ENCODE data around the gene AKAP6.
"Not testable (repeated sequence)": the region's sequence is repeated elsewhere in the genome, so short reads cannot be mapped to it uniquely, and the experiment has no call there.

AKAP6 gene

DNA sequence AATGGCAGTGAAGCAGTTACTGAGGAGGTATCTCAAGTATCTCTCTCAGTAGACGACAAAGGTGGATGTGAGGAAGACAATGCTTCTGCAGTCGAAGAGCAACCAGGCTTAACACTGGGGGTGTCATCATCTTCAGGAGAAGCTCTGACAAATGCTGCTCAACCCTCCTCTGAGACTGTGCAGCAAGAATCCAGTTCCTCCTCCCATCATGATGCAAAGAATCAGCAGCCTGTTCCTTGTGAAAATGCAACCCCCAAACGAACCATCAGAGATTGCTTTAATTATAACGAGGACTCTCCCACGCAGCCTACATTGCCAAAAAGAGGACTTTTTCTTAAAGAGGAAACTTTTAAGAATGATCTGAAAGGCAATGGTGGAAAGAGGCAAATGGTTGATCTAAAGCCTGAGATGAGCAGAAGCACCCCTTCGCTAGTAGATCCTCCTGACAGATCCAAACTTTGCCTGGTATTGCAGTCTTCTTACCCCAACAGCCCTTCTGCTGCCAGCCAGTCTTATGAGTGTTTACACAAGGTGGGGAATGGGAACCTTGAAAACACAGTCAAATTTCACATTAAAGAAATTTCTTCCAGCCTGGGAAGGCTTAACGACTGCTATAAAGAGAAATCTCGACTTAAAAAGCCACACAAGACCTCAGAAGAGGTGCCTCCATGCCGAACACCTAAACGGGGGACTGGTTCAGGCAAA lies 216.6 kb downstream of the AKAP6 start:
- no peak for DNase-seq

DNA sequence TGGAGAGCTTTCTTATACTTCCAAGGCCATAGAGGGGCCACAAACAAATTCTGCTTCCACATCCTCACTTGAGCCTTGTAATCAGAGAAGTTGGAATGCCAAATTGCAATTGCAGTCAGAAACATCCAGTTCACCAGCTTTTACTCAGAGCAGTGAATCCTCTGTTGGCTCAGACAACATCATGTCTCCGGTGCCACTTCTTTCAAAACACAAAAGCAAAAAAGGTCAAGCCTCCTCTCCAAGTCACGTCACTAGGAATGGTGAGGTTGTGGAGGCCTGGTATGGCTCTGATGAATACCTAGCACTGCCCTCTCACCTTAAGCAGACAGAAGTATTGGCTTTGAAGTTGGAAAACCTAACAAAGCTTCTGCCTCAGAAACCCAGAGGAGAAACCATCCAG lies 217.1 kb downstream of the AKAP6 start:
- no peak for DNase-seq

DNA sequence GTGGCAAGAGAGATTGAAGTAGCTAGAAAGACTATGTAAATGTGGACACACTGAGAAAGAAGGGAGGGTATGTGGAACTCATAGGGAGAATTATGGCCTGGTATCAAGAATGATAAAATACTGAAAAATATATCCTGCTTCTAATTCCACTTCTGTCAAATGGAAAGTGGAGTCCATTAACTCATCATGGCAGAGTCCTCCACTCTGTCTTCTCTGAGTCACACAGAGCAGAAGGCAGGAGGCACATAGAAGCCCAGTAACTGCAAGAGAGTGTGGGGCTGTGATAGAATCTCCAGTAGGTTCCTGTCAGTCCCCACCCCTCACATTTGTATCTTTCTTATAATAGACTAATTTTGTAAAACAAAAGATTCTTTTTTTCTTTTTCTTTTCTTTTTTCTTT lies 223.7 kb downstream of the AKAP6 start:
- no peak for DNase-seq

DNA sequence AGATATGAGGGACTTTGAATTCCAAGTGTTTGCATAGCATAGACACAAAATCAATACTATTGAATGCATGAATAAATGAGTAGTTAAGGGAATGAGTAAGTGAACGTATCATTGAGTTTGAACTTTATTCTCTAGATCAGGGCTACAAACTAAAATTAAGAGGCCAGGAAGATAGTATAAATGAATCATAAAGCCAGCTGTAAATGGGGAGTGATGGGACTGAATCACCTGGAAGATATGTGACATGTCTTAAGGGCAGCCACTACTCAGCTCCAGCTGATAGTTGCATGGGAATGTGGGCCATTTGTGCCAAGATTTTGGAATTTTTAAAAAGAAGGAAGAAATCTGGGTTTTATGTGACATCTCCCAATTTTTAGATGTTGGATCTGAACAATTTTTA lies 229.9 kb downstream of the AKAP6 start:
- DNase-seq: no peak

DNA sequence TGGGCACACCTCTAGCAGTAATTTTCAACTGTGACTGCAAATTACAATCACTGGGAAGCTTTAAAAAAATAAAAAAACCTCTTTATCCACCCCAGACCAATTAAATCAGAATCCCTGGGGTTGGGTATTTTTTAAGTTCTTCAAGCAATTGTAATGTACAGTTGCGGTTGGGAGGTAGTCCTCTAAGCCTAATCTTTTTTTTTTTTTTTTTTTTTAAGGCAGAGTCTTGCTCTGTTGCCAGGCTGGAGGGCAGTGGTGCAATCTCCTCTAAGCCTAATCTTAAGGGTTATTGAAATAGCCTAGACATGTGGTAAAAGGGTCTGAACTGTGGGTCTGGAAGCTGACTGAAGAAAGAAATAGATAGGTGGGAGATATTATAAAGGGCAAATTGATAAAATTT lies 230.5 kb downstream of the AKAP6 start:
- DNase-seq: no peak

DNA sequence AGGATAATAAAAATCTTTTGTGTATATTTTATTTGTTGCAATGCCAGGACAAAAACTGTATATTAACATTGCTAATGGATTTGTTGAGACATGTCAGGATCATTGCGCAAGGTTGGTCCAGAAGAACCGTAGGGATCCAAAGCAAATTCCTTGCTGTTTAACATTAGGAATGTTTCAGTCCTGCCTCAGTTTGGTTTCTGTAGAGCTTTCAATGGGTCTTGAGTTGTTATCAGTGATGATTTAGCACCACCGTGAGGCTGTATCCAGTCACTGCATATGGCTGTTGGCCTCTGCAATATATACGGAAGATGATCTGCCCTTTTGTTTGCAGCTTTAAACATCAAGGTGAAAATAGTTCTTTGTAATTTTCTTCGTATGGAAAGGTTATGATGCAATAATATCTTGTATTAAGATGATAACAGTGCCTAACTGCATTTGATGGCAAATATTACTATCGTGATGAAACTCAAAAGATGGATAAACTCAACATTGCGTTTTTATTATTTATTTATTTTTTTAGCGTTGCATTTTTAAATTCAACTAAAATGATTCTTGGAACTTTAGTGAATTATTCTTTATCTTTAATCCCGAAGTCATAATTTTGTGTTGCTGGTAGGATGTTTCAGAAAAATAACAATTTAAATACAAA lies 231.2 kb downstream of the AKAP6 start:
- peak; percentile 34 for DNase-seq

DNA sequence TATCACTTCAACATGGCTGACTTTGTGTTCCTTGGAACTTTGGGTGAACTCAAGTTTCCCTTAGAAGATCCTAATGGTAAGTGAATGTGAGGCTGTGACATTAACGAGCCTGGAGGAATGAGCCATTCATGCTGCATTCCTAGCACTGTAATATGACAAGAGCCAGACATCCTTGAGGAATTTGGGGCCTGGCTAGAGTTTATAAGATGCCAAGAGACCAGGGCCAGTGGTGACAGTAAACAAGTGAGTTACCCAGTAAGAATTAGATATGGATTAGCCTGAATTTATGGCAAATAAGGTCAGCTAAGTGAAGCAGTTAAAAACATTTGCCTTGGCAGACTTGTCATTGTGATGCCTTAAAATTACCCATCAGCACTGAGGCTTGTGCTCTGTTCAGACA lies 232.4 kb downstream of the AKAP6 start:
- DNase-seq: no peak

DNA sequence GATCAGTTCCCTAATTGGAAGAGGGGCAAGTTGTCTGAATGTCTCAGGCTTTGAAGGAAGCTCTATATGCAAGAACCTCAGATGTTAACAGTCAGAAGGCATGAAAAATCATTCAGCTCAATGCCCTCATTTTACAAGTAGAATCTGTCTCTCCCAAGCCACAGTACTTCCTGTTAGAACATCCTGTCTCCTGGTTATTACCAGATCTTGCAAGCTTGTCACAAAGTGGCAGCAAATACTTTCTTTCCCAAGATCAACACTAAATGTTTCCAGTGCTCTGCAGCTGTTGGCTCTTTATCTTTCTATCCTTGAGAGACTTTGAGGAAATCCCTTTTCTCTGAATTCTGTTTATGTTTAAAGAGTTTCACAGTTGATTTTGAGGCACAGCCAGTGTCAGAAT lies 235.5 kb downstream of the AKAP6 start:
- no peak for DNase-seq

DNA sequence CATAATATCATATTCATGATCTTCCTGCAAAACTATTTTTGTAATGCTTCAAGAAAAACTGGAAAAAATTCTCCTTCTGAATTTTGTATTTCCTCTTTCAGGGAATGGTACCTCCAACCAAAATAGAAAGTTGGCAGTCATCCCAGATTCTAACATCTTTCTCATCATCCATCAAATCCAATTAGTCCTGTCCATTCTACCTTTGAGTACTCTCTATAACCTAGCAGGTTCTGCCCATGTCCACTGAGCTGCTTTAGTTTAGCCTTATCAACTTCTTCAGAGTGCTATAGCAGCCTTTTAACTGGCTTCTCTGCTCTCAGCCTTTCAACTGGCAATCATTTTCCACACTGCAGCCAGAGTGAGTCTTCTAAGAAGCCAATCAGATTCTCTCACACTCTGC lies 236.2 kb downstream of the AKAP6 start:
- no peak for DNase-seq

DNA sequence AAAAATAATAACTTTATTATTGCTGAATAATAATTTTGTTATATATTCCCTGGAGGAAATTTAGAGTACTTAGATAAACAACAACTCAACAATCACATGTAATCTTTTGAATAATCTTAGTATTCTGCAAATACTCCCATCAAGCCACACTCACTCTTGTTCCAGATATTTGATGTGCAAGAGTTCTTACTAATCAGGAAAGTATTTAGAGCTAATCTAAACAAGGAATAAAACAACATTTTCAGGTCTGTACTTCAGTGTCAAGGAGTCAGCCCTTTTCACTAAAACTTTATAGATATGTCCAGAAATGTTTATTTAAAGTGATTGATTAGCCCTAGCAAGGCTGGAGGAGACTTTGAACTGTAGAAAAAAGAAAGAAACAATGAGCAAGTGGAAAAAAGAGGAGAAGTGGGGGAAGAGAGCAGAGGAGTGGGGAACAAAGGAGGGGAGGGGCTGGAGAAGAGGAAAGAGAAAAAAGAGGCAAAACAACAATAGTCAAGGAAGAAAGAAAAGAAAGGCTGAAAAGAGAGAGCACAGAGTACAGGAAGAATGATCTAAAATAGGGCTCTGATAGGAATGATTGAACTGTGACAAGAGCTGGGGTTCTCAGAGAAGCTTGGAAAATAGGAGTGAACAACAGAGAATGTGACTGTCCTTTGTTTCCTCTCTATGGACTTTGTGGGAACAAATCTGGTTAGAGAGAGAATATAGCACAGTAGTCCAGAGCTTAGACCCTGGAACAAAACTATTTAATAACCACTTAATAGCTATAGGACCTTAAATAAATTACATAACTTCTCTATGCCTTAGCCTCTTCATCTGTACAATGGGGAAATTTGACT lies 238.7 kb downstream of the AKAP6 start:
- no peak for DNase-seq

DNA sequence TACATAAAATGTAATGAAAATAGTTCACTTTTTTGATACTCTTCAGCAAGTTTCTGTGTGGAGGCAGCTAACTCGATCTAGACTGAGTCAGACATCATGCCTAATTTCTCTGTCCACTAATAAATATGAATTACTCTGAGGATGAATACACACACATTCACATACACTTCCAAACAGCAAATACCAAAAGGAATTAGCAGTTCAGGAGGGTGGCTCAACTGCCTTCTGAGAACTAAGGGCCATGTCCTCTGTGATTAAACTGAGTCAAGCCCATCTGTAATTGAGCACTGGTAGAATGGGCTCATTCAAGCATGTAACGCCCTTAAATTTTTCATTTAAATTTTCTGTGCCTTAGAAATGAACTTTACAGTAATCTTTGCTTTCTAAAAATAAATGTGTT lies 242.5 kb downstream of the AKAP6 start:
- no peak for DNase-seq

DNA sequence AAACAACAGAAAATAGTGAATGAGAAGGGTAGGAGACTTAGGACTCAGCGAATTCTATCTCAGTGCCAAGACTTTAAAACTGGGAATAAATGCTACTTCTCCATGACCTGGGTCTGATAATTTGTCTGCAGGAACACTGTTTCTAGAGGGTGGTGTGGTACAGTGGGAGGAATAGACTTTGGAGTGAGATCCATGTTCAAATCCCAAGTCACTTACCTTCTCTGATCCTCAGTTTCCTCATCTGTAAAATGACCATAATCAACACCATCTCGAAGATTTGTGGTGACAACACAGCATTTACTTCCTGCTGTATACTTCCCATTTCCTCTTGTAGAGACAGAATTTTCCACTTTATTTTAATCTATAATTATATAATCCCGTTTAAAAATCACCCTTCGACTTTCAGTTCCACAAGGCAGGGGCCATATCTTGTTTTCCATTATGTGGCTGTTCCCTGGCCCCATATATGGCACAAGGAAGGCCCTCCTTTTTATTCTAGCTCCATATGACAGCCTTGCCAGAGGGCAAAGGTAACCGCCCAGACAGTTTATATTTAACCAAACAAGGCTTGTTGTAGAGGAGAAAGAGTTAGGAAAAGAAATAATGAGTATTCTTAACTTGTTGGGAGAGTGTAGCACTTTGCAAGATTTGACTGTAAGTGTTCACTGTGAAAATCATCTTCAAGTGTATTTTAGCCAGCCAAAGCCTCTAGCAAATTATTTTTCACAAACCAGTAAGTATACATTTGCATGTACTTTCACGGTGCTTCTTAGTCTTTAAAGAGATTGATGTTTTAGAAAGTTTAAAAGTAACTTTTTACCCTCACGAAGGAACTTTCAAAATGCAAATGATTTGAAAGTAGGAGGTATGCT lies 243.1 kb downstream of the AKAP6 start:
- peak; percentile 36 for DNase-seq

DNA sequence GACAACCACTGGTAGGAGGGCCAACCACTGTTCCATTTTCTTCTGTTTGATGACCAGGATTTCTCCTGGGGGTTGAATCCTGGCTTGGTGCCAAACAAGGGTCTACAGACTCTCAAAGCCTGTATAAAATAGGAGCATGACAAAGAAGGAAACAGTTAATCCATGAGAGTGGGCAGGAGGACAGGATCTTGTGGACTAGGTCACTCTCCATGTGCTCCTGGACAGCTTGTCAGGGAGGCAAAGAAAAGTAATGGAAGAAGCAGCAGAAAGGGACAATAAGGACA lies 243.7 kb downstream of the AKAP6 start:
- no peak for DNase-seq

DNA sequence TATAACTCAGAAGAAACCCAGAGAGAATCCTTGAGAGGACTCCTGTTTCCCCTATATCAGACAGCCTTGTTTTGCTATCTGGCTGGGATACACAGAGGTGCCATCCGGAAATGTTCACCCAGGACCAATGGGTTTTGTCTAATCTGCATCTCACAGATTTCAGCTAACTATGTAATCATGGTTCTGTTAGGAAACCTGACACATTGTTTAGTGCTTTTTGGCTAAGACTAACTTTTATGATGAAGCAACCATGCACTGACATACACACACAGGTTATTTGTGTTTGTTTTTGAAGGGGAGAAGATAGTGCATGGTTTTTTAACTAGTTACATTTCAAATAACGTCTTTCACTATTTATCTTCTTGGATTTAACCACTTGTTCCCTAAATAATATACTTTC lies 245.2 kb downstream of the AKAP6 start:
- no peak for DNase-seq

DNA sequence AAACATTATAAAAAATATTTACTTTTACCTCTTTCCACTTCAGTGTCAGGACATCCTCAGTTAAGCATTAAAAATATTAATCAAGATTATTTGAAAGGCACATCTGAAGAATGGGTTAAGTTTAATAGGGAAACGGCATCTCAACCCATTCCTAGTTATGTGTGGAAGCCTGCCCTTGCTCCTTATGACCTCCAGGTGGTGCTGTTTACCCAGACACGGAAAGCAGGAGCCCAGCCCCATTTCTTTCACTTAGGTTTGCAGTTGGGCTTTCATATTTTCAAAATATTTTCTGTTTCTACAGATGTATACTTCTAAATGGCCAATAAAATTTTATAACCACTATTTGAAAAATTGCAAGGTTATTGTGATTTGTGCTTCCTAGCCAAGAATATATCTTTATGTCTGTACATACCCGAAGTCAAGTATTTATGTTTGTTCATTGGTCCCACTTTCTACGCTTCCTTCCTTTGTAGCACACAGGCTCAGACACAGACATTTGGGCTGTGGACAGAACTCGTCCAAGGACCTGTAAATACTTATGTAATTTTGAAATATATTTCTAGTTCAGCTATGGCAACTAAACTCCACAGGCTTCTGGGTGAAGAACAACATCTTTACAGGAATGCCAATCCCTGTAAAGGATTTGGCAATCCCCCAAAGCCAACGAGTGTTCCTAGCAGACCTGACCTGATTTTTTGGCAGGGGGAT lies 247.1 kb downstream of the AKAP6 start:
- peak; percentile 29 for DNase-seq

DNA sequence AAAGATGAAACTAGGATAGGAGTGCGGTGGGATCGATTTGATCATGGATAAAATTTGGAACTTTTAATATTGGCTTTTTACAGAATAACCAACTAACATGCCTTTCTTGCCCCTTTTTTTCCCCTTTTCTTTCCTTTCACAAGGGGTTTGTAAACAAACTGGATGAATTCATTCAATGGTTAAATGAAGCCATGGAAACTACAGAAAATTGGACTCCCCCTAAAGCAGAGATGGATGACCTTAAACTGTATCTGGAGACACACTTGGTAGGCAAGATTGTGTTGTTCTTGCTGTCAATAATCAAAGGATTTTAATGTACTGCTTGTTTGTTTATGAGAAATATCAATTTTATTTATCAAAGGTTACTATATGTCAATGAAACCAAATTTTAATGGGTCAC lies 247.9 kb downstream of the AKAP6 start:
- no peak for DNase-seq

DNA sequence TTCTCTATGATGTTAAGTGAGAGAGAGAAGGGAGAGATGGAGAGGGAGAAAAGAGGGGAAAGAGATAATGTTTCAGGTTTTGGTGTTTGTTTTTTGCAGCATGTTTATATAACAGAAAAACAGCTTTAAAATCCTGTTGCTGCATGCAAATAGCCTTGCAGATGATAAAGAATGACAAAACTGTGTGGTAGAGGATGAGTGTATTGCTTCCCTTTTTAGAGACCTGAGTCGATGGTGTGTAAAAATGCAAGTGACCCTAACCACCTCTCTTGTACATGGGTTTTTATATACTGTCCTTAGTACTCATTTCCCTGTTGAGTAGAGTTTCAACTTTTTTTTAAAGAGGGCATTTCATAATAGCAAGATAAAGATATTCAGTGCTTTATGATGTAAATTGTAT lies 249.1 kb downstream of the AKAP6 start:
- DNase-seq: peak; percentile 11

DNA sequence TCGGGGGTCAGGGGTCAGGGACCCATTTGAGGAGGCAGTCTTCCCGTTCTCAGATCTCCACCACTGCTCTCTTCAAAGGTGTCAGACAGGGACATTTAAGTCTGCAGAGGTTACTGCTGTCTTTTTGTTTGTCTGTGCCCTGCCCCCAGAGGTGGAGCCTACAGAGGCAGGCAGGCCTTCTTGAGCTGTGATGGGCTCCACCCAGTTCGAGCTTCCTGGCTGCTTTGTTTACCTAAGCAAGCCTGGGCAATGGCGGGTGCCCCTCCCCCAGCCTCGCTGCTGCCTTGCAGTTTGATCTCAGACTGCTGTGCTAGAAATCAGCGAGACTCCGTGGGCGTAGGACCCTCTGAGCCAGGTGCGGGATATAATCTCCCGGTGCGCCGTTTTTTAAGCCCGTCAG lies 254.3 kb downstream of the AKAP6 start:
- DNase-seq: not testable (repeated sequence)

DNA sequence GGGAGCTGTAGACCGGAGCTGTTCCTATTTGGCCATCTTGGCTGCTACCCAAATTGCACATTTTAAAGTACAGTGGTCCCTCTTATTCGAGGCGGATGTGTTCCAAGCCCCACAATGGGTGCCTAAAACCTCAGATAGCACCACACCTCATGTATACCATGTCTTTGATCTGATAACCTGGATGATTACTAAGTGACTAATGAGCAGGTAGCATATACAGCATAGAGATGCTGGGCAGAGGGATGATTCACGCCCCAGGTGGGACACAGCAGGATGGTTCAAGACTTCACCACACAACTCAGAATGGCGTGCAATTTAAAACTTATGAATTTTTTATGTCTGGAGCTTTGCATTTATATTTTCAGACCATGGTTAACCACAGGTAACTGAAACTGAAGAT lies 255.0 kb downstream of the AKAP6 start:
- no peak for DNase-seq

DNA sequence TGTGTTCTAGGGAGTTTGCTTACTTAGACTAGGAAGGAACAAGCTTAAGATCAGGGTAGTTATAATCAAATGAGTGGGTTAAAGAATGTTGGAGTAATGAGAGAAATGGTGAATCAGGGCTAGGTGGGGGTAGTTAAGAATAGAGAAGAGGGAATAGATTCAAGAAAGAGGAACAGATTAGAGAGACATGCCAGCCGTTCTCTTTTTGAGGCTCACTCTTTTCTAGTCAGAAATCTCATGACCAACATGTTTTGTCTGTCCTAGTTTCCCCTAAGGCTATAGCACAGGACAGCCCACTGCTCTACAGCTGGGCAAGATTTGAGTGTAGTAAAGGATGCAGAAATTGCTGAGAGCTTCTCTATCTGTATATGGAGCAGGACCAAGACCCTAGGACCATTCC lies 258.4 kb downstream of the AKAP6 start:
- DNase-seq: no peak

DNA sequence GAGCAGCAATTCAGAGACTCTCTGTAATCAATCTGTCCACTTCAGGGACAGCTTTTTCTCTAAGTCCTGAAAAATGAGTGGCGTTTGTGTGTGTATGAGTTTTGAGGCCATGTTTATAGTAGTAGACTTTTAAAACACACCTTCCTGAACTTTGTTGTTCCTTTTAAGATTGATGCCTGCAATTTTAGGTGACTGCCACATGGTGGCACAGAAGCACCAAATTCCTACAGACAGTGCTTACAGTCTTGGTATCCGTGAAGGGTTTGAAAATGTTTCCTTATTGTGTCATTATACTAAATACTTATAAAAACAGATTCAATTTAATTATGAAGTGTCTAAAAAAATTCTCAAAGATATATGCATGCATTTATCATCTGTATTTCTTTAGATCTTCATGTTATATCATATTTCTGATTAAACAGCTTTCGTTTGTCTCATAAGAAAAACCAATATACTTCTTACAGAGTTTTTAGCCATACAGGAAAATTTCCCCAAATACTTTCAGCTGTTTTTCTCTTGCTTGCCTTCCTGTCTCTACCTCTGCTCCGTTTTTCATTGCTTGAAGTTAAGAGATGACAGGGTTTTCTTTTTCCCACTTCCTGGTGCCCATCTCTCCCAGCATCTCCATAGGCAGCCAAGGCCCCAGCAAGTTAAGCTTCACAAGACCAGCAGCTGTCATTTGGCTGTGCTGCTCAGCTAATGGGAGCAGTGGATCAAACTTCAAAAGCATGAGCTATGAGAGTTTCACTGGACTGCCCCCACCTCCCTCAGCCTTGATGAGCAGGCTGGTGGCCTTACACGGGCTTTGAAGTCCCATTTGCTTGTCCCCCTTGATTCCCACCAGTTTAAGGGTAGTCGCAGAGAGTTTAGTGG lies 259.6 kb downstream of the AKAP6 start:
- peak; percentile 5 for DNase-seq

DNA sequence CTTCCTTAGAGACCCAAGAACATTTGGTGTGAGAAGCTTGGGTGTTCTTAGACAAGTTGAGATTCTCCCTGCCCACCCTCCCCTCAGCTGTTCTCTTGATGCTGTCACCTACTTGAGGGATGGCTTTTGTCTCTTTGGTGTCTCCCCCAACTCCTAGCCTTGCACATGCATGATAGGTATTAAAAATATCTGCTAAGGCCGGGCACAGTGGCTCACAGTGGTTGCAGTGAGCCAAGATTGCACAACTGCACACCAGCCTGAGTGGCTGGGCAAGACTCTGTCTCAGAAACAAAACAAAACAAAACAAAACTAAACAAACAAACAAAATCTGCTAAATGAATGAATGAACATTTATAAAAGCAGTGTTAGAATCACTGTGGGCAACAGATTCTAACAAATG lies 261.1 kb downstream of the AKAP6 start:
- DNase-seq: no peak
